Cardiac muscle cell (in vitro differentiated cells and primary cell): ENCODE measurements around the gene TBC1D9. TPM values are rescaled to one million over a fixed set of nuclear protein-coding genes. Genes with fewer than 3 reads are reported as not detected.

Source experiments
- DNase-seq, 2 donors: peaks; one replicate each; pipeline versions ENCODE4 v3.0.0 to v3.0.0-alpha.2; 2010 to 2017; ENCODE audit warnings: low read depth in 1 of 2, low spot score in 1 of 2
- H3K27ac ChIP-seq: fragments of 200-600 bp; sonication (generic); 2 replicates; pipeline ENCODE4 v1.5.1; 2016
- H3K27me3 ChIP-seq: fragments of 200-600 bp; sonication (generic); 2 replicates; pipeline ENCODE4 v1.6.0; 2016; ENCODE audit warnings: control low read depth
- H3K36me3 ChIP-seq: fragments of 200-600 bp; sonication (generic); 2 replicates; pipeline ENCODE4 v1.5.1; 2016; ENCODE audit warnings: control low read depth
- H3K4me1 ChIP-seq: fragments of 200-600 bp; sonication (generic); 2 replicates; pipeline ENCODE4 v1.8.1; 2017; ENCODE audit warnings: low read depth, mild to moderate bottlenecking, mixed run types
- H3K4me3 ChIP-seq: fragments of 200-600 bp; sonication (generic); 2 replicates; pipeline ENCODE4 v1.5.1; 2016; ENCODE audit warnings: mild to moderate bottlenecking
- H3K9me3 ChIP-seq: fragments of 200-600 bp; sonication (generic); 2 replicates; pipeline ENCODE4 v1.5.1; 2017; ENCODE audit warnings: low read depth, mild to moderate bottlenecking, control low read depth
- polyA plus RNA-seq: library from polyadenylated mRNA; unstranded; fragments of >200 nt; fragmentation: Nextera tagmentation; extraction: Ambion mirVana; gene quantifications from 2 replicates; pipeline ENCODE4 v1.2.1, GENCODE V29; 2016
- total RNA-seq: library from RNA; depleted of rRNA; stranded (reverse); fragments of >200 nt; gene quantifications from 2 replicates; pipeline ENCODE4 v1.2.3, GENCODE V29; 2016
- TF ChIP-seq, protein P1 (sequence below): IDR thresholded peaks from 2 replicates; pipeline ENCODE4 v1.5.1; 2012; ENCODE audit warnings: low read depth, mild to moderate bottlenecking, low read length

The TBC1D9 gene
- total and polyA plus RNA-seq, 2 experiments from 2014 or later = 3.4 to 5.2 TPM

DNA sequence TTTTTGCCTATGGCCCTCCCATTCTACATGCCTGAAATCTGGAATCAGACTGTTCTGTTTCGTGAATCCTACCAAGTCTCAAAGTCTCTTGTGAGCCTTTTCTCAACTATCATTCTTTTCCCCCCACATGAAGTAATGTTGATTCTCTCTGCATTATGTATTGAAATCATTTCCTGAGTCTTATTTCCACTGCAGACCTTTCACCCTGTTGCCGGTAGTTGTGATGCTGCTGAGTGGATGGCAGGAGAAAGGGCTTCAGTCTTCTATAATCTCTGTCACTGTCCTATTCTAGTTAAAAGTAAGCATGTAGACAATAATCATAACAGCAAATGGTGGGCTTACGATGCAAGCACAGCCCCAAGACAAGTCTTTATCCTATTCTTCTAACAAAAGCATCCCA lies 75.0 kb downstream of the TBC1D9 start:
- TF ChIP-seq, protein P1, sequence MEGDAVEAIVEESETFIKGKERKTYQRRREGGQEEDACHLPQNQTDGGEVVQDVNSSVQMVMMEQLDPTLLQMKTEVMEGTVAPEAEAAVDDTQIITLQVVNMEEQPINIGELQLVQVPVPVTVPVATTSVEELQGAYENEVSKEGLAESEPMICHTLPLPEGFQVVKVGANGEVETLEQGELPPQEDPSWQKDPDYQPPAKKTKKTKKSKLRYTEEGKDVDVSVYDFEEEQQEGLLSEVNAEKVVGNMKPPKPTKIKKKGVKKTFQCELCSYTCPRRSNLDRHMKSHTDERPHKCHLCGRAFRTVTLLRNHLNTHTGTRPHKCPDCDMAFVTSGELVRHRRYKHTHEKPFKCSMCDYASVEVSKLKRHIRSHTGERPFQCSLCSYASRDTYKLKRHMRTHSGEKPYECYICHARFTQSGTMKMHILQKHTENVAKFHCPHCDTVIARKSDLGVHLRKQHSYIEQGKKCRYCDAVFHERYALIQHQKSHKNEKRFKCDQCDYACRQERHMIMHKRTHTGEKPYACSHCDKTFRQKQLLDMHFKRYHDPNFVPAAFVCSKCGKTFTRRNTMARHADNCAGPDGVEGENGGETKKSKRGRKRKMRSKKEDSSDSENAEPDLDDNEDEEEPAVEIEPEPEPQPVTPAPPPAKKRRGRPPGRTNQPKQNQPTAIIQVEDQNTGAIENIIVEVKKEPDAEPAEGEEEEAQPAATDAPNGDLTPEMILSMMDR = no peak
- H3K4me1 ChIP-seq = no peaks in the 10 kb centered on the region

DNA sequence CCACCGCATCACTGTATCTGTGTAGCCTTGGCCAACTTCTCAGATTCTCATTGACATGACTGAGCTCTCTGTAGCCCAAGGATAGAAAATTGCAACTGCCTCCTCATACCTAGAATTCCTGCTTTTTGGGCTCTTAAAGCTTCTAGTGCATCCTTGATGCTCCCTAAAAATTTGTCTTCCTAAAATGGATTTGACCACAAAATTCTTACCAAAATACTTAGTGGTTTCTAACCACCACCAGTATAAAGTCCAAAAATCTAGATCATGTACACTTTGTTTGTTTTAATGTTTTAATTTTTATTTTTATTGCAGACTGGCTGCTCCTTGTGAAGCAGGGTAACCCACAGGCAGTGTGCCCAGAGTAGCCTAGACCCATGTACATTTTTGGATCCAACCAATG lies 75.5 kb downstream of the TBC1D9 start:
- Histone ChIP-seq H3K4me3 (no peak overlapping the region), H3K27me3 (no peaks in the 10 kb centered on the region), H3K9me3 (no peaks in the 10 kb centered on the region), H3K36me3 (peaks cover 5% of the 10 kb centered on the region), H3K4me1 (no peaks in the 10 kb centered on the region), H3K27ac (no peak overlapping the region)
- TF ChIP-seq, protein P1 = no peak
- DNase-seq = no peak

More for the DNA sequence above, 75.0 kb downstream of the TBC1D9 start:
- Histone ChIP-seq H3K9me3 (no peaks in the 10 kb centered on the region), H3K36me3 (peaks cover 5% of the 10 kb centered on the region), H3K27me3 (no peaks in the 10 kb centered on the region), H3K27ac (no peak overlapping the region), H3K4me3 (no peak overlapping the region)
- no peak for DNase-seq

- DNase-seq = no peak
- Histone ChIP-seq H3K9me3 (no peaks in the 10 kb centered on the region), H3K4me3 (no peak overlapping the region), H3K4me1 (no peaks in the 10 kb centered on the region), H3K27me3 (no peaks in the 10 kb centered on the region), H3K36me3 (peaks cover 5% of the 10 kb centered on the region), H3K27ac (no peak overlapping the region)
- TF ChIP-seq, protein P1 = no peak
Measured at GRCh38 chr4:140679576-140679975, 76.6 kb downstream of the TBC1D9 start.

DNA sequence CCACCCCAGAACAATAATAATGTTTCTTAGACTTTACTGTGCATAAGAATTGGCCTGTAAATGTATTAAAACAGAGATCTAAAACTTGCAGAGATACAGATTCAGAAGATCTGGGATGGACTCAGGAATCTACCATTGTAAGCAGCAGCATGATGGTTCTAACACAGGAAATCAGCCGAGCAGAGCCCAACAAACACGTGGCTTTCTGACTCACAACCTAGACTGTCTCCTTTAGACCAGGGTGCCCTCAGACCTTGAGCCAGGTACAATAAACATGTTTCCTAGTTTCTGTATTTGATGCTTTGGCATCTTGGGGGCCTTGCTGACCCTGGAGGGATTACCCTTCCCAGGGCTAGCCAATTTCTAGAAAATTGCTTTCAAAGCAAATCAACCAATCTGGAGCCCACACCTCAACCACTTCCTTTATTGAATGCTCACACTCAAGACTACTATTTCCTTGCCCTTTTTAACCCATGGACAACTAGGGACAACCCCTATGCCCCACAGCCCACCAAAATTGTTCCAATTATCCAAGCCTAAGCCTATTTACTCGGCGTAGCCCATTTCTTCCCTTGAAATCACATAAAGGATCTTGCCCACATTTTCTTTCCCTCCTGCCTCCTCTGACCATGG lies 80.5 kb downstream of the TBC1D9 start:
- peaks cover 5% of the 10 kb centered on the region for H3K36me3 ChIP-seq
- H3K9me3 ChIP-seq = no peaks in the 10 kb centered on the region
- DNase-seq = no peak
- no peaks in the 10 kb centered on the region for H3K4me1 ChIP-seq
- TF ChIP-seq, protein P1 = no peak
- H3K27me3 ChIP-seq = no peaks in the 10 kb centered on the region
- H3K4me3 ChIP-seq = no peak overlapping the region
- no peak overlapping the region for H3K27ac ChIP-seq

DNA sequence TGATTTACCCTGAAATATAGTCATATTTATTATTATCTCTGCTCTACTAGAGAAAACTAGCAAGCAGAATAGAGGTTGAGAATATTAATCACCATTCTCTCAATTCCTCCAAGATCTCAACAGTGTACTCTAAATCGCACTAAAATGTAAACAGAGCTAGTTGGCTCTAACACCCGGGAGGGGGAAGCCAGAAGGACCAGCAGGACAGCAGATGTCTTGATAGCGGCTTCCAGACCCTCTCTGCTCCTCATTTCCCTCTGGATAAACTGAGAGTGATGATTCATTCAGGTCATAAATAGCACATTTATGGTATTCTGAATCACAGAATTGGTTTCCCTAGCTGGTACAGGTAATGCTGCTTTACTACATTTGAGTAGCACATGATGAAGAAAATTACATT lies 82.5 kb downstream of the TBC1D9 start:
- no peak for DNase-seq
- Histone ChIP-seq H3K4me3 (no peak overlapping the region), H3K27me3 (no peaks in the 10 kb centered on the region), H3K9me3 (no peaks in the 10 kb centered on the region), H3K4me1 (no peaks in the 10 kb centered on the region), H3K36me3 (peaks cover 5% of the 10 kb centered on the region), H3K27ac (no peak overlapping the region)
- TF ChIP-seq, protein P1 = no peak
